B cell (primary cell): ENCODE results near the gene ANKRD42.

Experiments
- CTCF ChIP-seq: fragments of 200-600 bp; IDR thresholded peaks from one replicate; pipeline ENCODE4 v1.8.0; 2022; ENCODE audit warnings: antibody characterized with exemption, mild to moderate bottlenecking
- EZH2 ChIP-seq: IDR thresholded peaks from 2 replicates; pipeline ENCODE4 v1.6.1; 2012; ENCODE audit warnings: borderline replicate concordance, low read depth, mild to moderate bottlenecking, moderate library complexity, low read length; ENCODE audit not compliant: insufficient read depth, poor library complexity, severe bottlenecking

- TF ChIP-seq CTCF (no peak), EZH2 (no peak)
Observed at GRCh38 chr11:83195143-83195466, 1.6 kb downstream of the ANKRD42 start.
